Activated T-helper 1 cell treated with anti-CD3 and anti-CD28 coated beads, Interleukin-12 subunit alpha, Interleukin-12 subunit beta, Interleukin-2, Interleukin-4 antibody, amounts not matched to agents 30 ng/mL and 10 ng/mL and 1 ng/mL, durations not matched to agents 14 hours and 24 hours and 36 hours (primary cell): ENCODE data around the gene ZC3H7B. TPM values are rescaled to one million over a fixed set of nuclear protein-coding genes. Genes with fewer than 3 reads are reported as not detected.

Source experiments
- DNase-seq: peaks from one replicate; pipeline ENCODE4 v3.0.0; 2021; ENCODE audit warnings: low spot score
- H3K27ac Mint-ChIP-seq: one replicate; pipeline ENCODE4 v1.8.0; 2021; ENCODE audit warnings: mild to moderate bottlenecking, mixed read lengths
- H3K27me3 Mint-ChIP-seq: one replicate; pipeline ENCODE4 v1.8.0; 2022; ENCODE audit warnings: mild to moderate bottlenecking, moderate library complexity, mixed read lengths; ENCODE audit not compliant: insufficient read depth
- H3K36me3 Mint-ChIP-seq: one replicate; pipeline ENCODE4 v1.8.0; 2021; ENCODE audit warnings: low read depth, mixed read lengths
- H3K4me1 Mint-ChIP-seq: one replicate; pipeline ENCODE4 v1.8.0; 2021; ENCODE audit warnings: low read depth, mixed read lengths
- H3K4me3 Mint-ChIP-seq: one replicate; pipeline ENCODE4 v1.8.0; 2021; ENCODE audit warnings: mild to moderate bottlenecking, moderate library complexity, mixed read lengths
- H3K9me3 Mint-ChIP-seq: one replicate; pipeline ENCODE4 v1.8.0; 2021; ENCODE audit warnings: mixed read lengths
- intact Hi-C: fragments of 100-400 bp; cut with micrococcal nuclease; formaldehyde crosslinking; loops from one replicate; pipeline ENCODE4 v1.15.1; 2024
- total RNA-seq: library from RNA; stranded (reverse); gene quantifications from 2 replicates; pipeline ENCODE4 v1.2.3, GENCODE V29; 2022

ZC3H7B gene
- total RNA-seq, 1 donor from 2014 or later = 77.1 TPM

- peaks cover 9% of the 10 kb centered on the region for H3K36me3 Mint-ChIP-seq
- peak; percentile 59 for DNase-seq
- peak overlapping the region; percentile 75 for H3K27ac Mint-ChIP-seq
These were observed 40.7 kb downstream of the ZC3H7B start for GRCh38 chr22:41341990-41342389.

GRCh38 chr22:41343300-41343699, 42.0 kb downstream of the ZC3H7B start:
- Mint-ChIP-seq H3K36me3 (peaks cover 13% of the 10 kb centered on the region), H3K27ac (no peak overlapping the region), H3K27me3 (no peaks in the 10 kb centered on the region), H3K9me3 (no peaks in the 10 kb centered on the region), H3K4me3 (no peak overlapping the region), H3K4me1 (peaks cover 17% of the 10 kb centered on the region)
- intact Hi-C loops = no loop called here
- DNase-seq = no peak

More at GRCh38 chr22:41341990-41342389, 40.7 kb downstream of the ZC3H7B start:
- Mint-ChIP-seq H3K4me3 (peak overlapping the region; percentile 15), H3K27me3 (no peaks in the 10 kb centered on the region), H3K4me1 (peaks cover 23% of the 10 kb centered on the region), H3K9me3 (no peaks in the 10 kb centered on the region)
- intact Hi-C loops = loop anchor here (1.0 kb wide), 1 partner anchor 56 kb away; the partner anchor contains the start of gene RANGAP1

- H3K36me3 Mint-ChIP-seq = peaks cover 13% of the 10 kb centered on the region
- no peak overlapping the region for H3K27ac Mint-ChIP-seq
- H3K27me3 Mint-ChIP-seq = no peaks in the 10 kb centered on the region
- intact Hi-C loops = no loop called here
- no peak for DNase-seq
- no peak overlapping the region for H3K4me3 Mint-ChIP-seq
- peaks cover 17% of the 10 kb centered on the region for H3K4me1 Mint-ChIP-seq
- no peaks in the 10 kb centered on the region for H3K9me3 Mint-ChIP-seq
These were observed 42.4 kb downstream of the ZC3H7B start for GRCh38 chr22:41343717-41344116.

GRCh38 chr22:41344189-41344788, 43.0 kb downstream of the ZC3H7B start:
- H3K9me3 Mint-ChIP-seq = no peaks in the 10 kb centered on the region
- no peak for DNase-seq
- intact Hi-C loops = no loop called here
- H3K4me1 Mint-ChIP-seq = peaks cover 17% of the 10 kb centered on the region
- H3K27ac Mint-ChIP-seq = no peak overlapping the region
- no peak overlapping the region for H3K4me3 Mint-ChIP-seq
- H3K27me3 Mint-ChIP-seq = no peaks in the 10 kb centered on the region
- peaks cover 15% of the 10 kb centered on the region for H3K36me3 Mint-ChIP-seq

- Mint-ChIP-seq H3K9me3 (no peaks in the 10 kb centered on the region), H3K27me3 (no peaks in the 10 kb centered on the region), H3K4me1 (peaks cover 14% of the 10 kb centered on the region), H3K27ac (no peak overlapping the region), H3K36me3 (peaks cover 26% of the 10 kb centered on the region), H3K4me3 (no peak overlapping the region)
- DNase-seq = no peak
- intact Hi-C loops = no loop called here
These were observed 44.5 kb downstream of the ZC3H7B start for GRCh38 chr22:41345807-41346335.

GRCh38 chr22:41347066-41347859, 45.9 kb downstream of the ZC3H7B start:
- peaks cover 30% of the 10 kb centered on the region for H3K36me3 Mint-ChIP-seq
- H3K27me3 Mint-ChIP-seq = no peaks in the 10 kb centered on the region
- peaks cover 8% of the 10 kb centered on the region for H3K4me1 Mint-ChIP-seq
- no peak overlapping the region for H3K27ac Mint-ChIP-seq
- no peak overlapping the region for H3K4me3 Mint-ChIP-seq
- no peak for DNase-seq
- intact Hi-C loops = no loop called here
- H3K9me3 Mint-ChIP-seq = no peaks in the 10 kb centered on the region

- intact Hi-C loops = no loop called here
- no peaks in the 10 kb centered on the region for H3K27me3 Mint-ChIP-seq
- H3K4me3 Mint-ChIP-seq = no peak overlapping the region
- peaks cover 36% of the 10 kb centered on the region for H3K36me3 Mint-ChIP-seq
- no peak for DNase-seq
- no peak overlapping the region for H3K27ac Mint-ChIP-seq
- H3K4me1 Mint-ChIP-seq = peaks cover 2% of the 10 kb centered on the region
- no peaks in the 10 kb centered on the region for H3K9me3 Mint-ChIP-seq
These were observed 47.7 kb downstream of the ZC3H7B start for GRCh38 chr22:41348964-41349484.

- Mint-ChIP-seq H3K4me1 (no peaks in the 10 kb centered on the region), H3K9me3 (no peaks in the 10 kb centered on the region), H3K27me3 (no peaks in the 10 kb centered on the region), H3K27ac (peak overlapping the region; percentile 13), H3K4me3 (no peak overlapping the region), H3K36me3 (peaks cover 37% of the 10 kb centered on the region)
- intact Hi-C loops = no loop called here
- DNase-seq = no peak
These were observed 48.8 kb downstream of the ZC3H7B start for GRCh38 chr22:41350087-41350486.

GRCh38 chr22:41351011-41351410, 49.7 kb downstream of the ZC3H7B start:
- DNase-seq = no peak
- peaks cover 37% of the 10 kb centered on the region for H3K36me3 Mint-ChIP-seq
- H3K4me3 Mint-ChIP-seq = no peak overlapping the region
- H3K4me1 Mint-ChIP-seq = no peaks in the 10 kb centered on the region
- no peaks in the 10 kb centered on the region for H3K9me3 Mint-ChIP-seq
- H3K27me3 Mint-ChIP-seq = no peaks in the 10 kb centered on the region
- intact Hi-C loops = no loop called here
- H3K27ac Mint-ChIP-seq = no peak overlapping the region

GRCh38 chr22:41352058-41352457, 50.7 kb downstream of the ZC3H7B start:
- Mint-ChIP-seq H3K9me3 (no peaks in the 10 kb centered on the region), H3K36me3 (peaks cover 40% of the 10 kb centered on the region), H3K4me1 (no peaks in the 10 kb centered on the region), H3K27me3 (no peaks in the 10 kb centered on the region), H3K4me3 (no peak overlapping the region), H3K27ac (no peak overlapping the region)
- DNase-seq = no peak
- intact Hi-C loops = no loop called here

GRCh38 chr22:41353862-41354575, 52.7 kb downstream of the ZC3H7B start:
- Mint-ChIP-seq H3K36me3 (peaks cover 38% of the 10 kb centered on the region), H3K4me3 (no peak overlapping the region)

GRCh38 chr22:41354979-41355378, 53.7 kb downstream of the ZC3H7B start:
- H3K27ac Mint-ChIP-seq = no peak overlapping the region
- no peak overlapping the region for H3K4me3 Mint-ChIP-seq
- intact Hi-C loops = no loop called here
- H3K4me1 Mint-ChIP-seq = no peaks in the 10 kb centered on the region
- DNase-seq = no peak
- no peaks in the 10 kb centered on the region for H3K9me3 Mint-ChIP-seq
- no peaks in the 10 kb centered on the region for H3K27me3 Mint-ChIP-seq
- H3K36me3 Mint-ChIP-seq = peaks cover 32% of the 10 kb centered on the region

More at GRCh38 chr22:41353862-41354575, 52.7 kb downstream of the ZC3H7B start:
- intact Hi-C loops = no loop called here
- no peak for DNase-seq
- H3K27me3 Mint-ChIP-seq = no peaks in the 10 kb centered on the region
- no peaks in the 10 kb centered on the region for H3K9me3 Mint-ChIP-seq
- H3K4me1 Mint-ChIP-seq = no peaks in the 10 kb centered on the region
- H3K27ac Mint-ChIP-seq = no peak overlapping the region
